PFSK-1 (cell line): Measurements from ENCODE around the gene SLC7A1.

Experiments
- FOXP2 ChIP-seq: optimal IDR thresholded peaks from 2 replicates; pipeline ENCODE3; 2011; ENCODE audit warnings: borderline replicate concordance, control low read depth, inconsistent platforms; ENCODE audit not compliant: insufficient read depth; ENCODE audit errors: extremely low read length, extremely low read depth
- POLR2AphosphoS5 ChIP-seq: IDR thresholded peaks from 2 replicates; pipeline ENCODE4 v1.6.1; 2012; ENCODE audit warnings: low read depth, mild to moderate bottlenecking, control low read depth, low read length, moderate library complexity
- REST ChIP-seq, 2 experiments: IDR thresholded peaks; 2 replicates each; pipeline versions ENCODE4 v1.6.1 to v1.8.0; 2011 to 2012; ENCODE audit warnings: low read depth in 2 of 2, low read length in 2 of 2, control low read depth in 1 of 2, inconsistent platforms in 1 of 2, mild to moderate bottlenecking in 1 of 2, moderate library complexity in 1 of 2; ENCODE audit not compliant: insufficient read depth in 1 of 2
- SIN3A ChIP-seq: IDR thresholded peaks from 2 replicates; pipeline ENCODE4 v1.6.1; 2012; ENCODE audit warnings: mild to moderate bottlenecking, low read length, moderate library complexity, borderline replicate concordance; ENCODE audit not compliant: insufficient read depth
- TAF1 ChIP-seq: IDR thresholded peaks from 2 replicates; pipeline ENCODE4 v1.6.1; 2012; ENCODE audit warnings: low read length, control low read depth, borderline replicate concordance; ENCODE audit not compliant: insufficient read depth

SLC7A1 gene

GRCh38 chr13:29526741-29527140 is 68.7 kb downstream of the SLC7A1 start:
- TF ChIP-seq REST (IDR thresholded peaks at IDR 0.05; ENCODE audit: insufficient read depth in 1 of 2, low read depth in 2 of 2, low read length in 2 of 2) (no peak), SIN3A (no peak)

GRCh38 chr13:29525757-29526156 is 69.7 kb downstream of the SLC7A1 start:
- no peak for TF ChIP-seq REST (IDR thresholded peaks at IDR 0.05; ENCODE audit: insufficient read depth in 1 of 2, low read depth in 2 of 2, low read length in 2 of 2)
- TF ChIP-seq SIN3A, result no peak
- TF ChIP-seq FOXP2, result no peak
- TF ChIP-seq TAF1, result no peak
- TF ChIP-seq POLR2AphosphoS5, result no peak

- TF ChIP-seq TAF1 (no peak), FOXP2 (no peak), SIN3A (no peak), POLR2AphosphoS5 (no peak), REST (IDR thresholded peaks at IDR 0.05; ENCODE audit: insufficient read depth in 1 of 2, low read depth in 2 of 2, low read length in 2 of 2) (no peak)
Measured at GRCh38 chr13:29524641-29525040, 70.8 kb downstream of the SLC7A1 start.

- TF ChIP-seq POLR2AphosphoS5 (no peak), REST (IDR thresholded peaks at IDR 0.05; ENCODE audit: insufficient read depth in 1 of 2, low read depth in 2 of 2, low read length in 2 of 2) (no peak), TAF1 (no peak), FOXP2 (no peak), SIN3A (no peak)
Measured at GRCh38 chr13:29524176-29524575, 71.3 kb downstream of the SLC7A1 start.

- TF ChIP-seq SIN3A (no peak; the same call in 1 of the 2 replicates), REST (IDR thresholded peaks at IDR 0.05; ENCODE audit: insufficient read depth in 1 of 2, low read depth in 2 of 2, low read length in 2 of 2) (peak in 1 of 2 experiments; percentile 29; a peak in 1 of 4 replicates)
Measured at GRCh38 chr13:29523199-29523961, 72.1 kb downstream of the SLC7A1 start.
